HCT116 (cell line): ENCODE data around the gene SRPK3. TPM values are rescaled to one million over a fixed set of nuclear protein-coding genes. Genes with fewer than 3 reads are reported as not detected.
"Not testable (repeated sequence)": the region's sequence is repeated elsewhere in the genome, so short reads cannot be mapped to it uniquely, and the experiment has no call there.

Experiments
- ATAC-seq: fragments of 200-7000 bp; cut with Tn5 transposase; 2 replicates; pipeline ENCODE4 v1.9.1; 2020; ENCODE audit warnings: mild to moderate bottlenecking, moderate library complexity
- BruUV-seq: library from RNA; stranded (reverse); fragments of 400-500 nt; replicated peaks from 2 replicates; lab custom pipeline; 2021; lab: Mats Ljungman, UMichigan
- CTCF ChIA-PET: fragments of 300-600 bp; sonication (Branson Sonifier 250); formaldehyde crosslinking; loops from one replicate; lab custom pipeline; 2021; ENCODE audit warnings: antibody characterized with exemption; lab: Charles Lee
- POLR2A ChIA-PET: fragments of 300-600, 350-600 bp; sonication (Branson Sonifier 250); formaldehyde crosslinking; loops from one replicate; lab custom pipeline; 2021; ENCODE audit warnings: antibody characterized with exemption; lab: Charles Lee
- RAD21 ChIA-PET, 2 experiments: fragments of 300-600 bp; sonication (Branson Sonifier 250); formaldehyde crosslinking; loops; one replicate each; lab custom pipeline; 2023; ENCODE audit warnings: low total read pairs in 2 of 2; ENCODE audit not compliant: uncharacterized antibody in 2 of 2, unreplicated experiment in 2 of 2, low non-redundant PET in 1 of 2; lab: Charles Lee
- DNase-seq: peaks from one replicate; pipeline ENCODE4 v3.0.0-alpha.2; 2010; ENCODE audit warnings: low read depth, low spot score
- H2AFZ ChIP-seq: fragments of 200-600 bp; shearing (Covaris generic), sonication (generic); 2 replicates; pipeline ENCODE4 v1.6.1; 2017; ENCODE audit warnings: low read depth, mixed run types, mixed read lengths, antibody characterized with exemption, low read length; ENCODE audit not compliant: poor library complexity, severe bottlenecking
- H3K27ac ChIP-seq: 2 replicates; pipeline ENCODE4 v1.5.1; 2012; ENCODE audit warnings: low read depth, low read length
- H3K27me3 ChIP-seq: fragments of 200-600 bp; sonication (generic); 2 replicates; pipeline ENCODE4 v1.6.1; 2016; ENCODE audit warnings: mixed run types, low read length, mixed read lengths; ENCODE audit not compliant: insufficient read depth
- H3K36me3 ChIP-seq, 2 experiments: fragments of 200-500 bp in 1 of 2; fragments of 200-600 bp in 1 of 2; sonication (Bioruptor generic) in 1 of 2; sonication (generic) in 1 of 2; 2 replicates each; pipeline versions ENCODE4 v1.5.1 to v1.6.1; 2014 to 2016; ENCODE audit warnings: low read length in 2 of 2, inconsistent platforms in 1 of 2, mixed read lengths in 1 of 2, mixed run types in 1 of 2; ENCODE audit not compliant: insufficient read depth in 2 of 2, control insufficient read depth in 1 of 2
- H3K4me1 ChIP-seq, 2 experiments: fragments of 200-600 bp in 1 of 2; sonication (generic) in 1 of 2; 2 replicates each; pipeline versions ENCODE4 v1.5.1 to v1.6.1; 2012 to 2017; ENCODE audit warnings: low read length in 2 of 2, inconsistent platforms in 1 of 2, mild to moderate bottlenecking in 1 of 2, mixed read lengths in 1 of 2, mixed run types in 1 of 2, moderate library complexity in 1 of 2; ENCODE audit not compliant: insufficient read depth in 2 of 2, control insufficient read depth in 1 of 2
- H3K4me2 ChIP-seq: fragments of 200-600 bp; sonication (generic); 2 replicates; pipeline ENCODE4 v1.6.1; 2017; ENCODE audit warnings: mixed run types, low read length, mixed read lengths
- H3K4me3 ChIP-seq, 2 experiments: fragments of 200-600 bp in 1 of 2; sonication (generic) in 1 of 2; replicated peaks in 1 of 2; 2 replicates each; pipeline ENCODE4 v1.5.1; 2011 to 2016; ENCODE audit warnings: low read length in 2 of 2, control low read depth in 1 of 2, low read depth in 1 of 2, mild to moderate bottlenecking in 1 of 2, mixed read lengths in 1 of 2, mixed run types in 1 of 2
- H3K79me2 ChIP-seq: fragments of 200-600 bp; sonication (generic); 2 replicates; pipeline ENCODE4 v1.6.1; 2017; ENCODE audit warnings: mild to moderate bottlenecking, mixed run types, low read length, moderate library complexity, mixed read lengths; ENCODE audit not compliant: insufficient read depth
- H3K9ac ChIP-seq: fragments of 200-600 bp; sonication (generic); 2 replicates; pipeline ENCODE4 v1.6.1; 2016; ENCODE audit warnings: low read length, mixed read lengths
- H3K9me2 ChIP-seq: fragments of 200-600 bp; sonication (generic), shearing (Covaris generic); 2 replicates; pipeline ENCODE4 v1.6.1; 2017; ENCODE audit warnings: mixed run types, mild to moderate bottlenecking, moderate library complexity; ENCODE audit not compliant: insufficient read depth
- H3K9me3 ChIP-seq, 2 experiments: fragments of 200-500 bp in 1 of 2; fragments of 200-600 bp in 1 of 2; sonication (Bioruptor generic) in 1 of 2; sonication (generic) in 1 of 2; 2 replicates each; pipeline ENCODE4 v1.6.1; 2014 to 2017; ENCODE audit warnings: low read length in 2 of 2, mixed read lengths in 2 of 2, inconsistent platforms in 1 of 2, low read depth in 1 of 2, mild to moderate bottlenecking in 1 of 2, mixed run types in 1 of 2, moderate library complexity in 1 of 2; ENCODE audit not compliant: control insufficient read depth in 1 of 2, insufficient read depth in 1 of 2
- H4K20me1 ChIP-seq: fragments of 200-600 bp; sonication (generic), shearing (Covaris generic); 2 replicates; pipeline ENCODE4 v1.6.1; 2017; ENCODE audit warnings: mixed run types, mild to moderate bottlenecking, moderate library complexity; ENCODE audit not compliant: insufficient read depth
- ATF3 ChIP-seq: IDR thresholded peaks from 2 replicates; pipeline ENCODE4 v1.6.1; 2012
- FOSL1 ChIP-seq: IDR thresholded peaks from 2 replicates; pipeline ENCODE4 v1.6.1; 2012; ENCODE audit warnings: low read depth
- POLR2AphosphoS5 ChIP-seq: IDR thresholded peaks from 2 replicates; pipeline ENCODE4 v1.6.1; 2011; ENCODE audit warnings: mild to moderate bottlenecking, low read depth, low read length, moderate library complexity
- SIN3A ChIP-seq: IDR thresholded peaks from 2 replicates; pipeline ENCODE4 v1.6.1; 2012; ENCODE audit warnings: low read depth
- YY1 ChIP-seq: IDR thresholded peaks from 2 replicates; pipeline ENCODE4 v1.6.1; 2011; ENCODE audit warnings: low read length, low read depth, moderate library complexity, mild to moderate bottlenecking; ENCODE audit not compliant: insufficient replicate concordance; ENCODE audit errors: extremely low read depth
- ZFX ChIP-seq: fragments of 450-650 bp; IDR thresholded peaks from 2 replicates; pipeline ENCODE4 v1.6.1; 2017
- intact Hi-C: fragments of 100-400 bp; cut with micrococcal nuclease; formaldehyde crosslinking; loops from 2 replicates; pipeline ENCODE4 v1.10.0; 2022
- total RNA-seq: library from RNA; stranded (reverse); gene quantifications from one replicate; pipeline ENCODE4 v1.2.1, GENCODE V29; 2021; ENCODE audit not compliant: unreplicated experiment

The SRPK3 gene
- total RNA-seq, 1 experiment from 2014 or later, result not detected

GRCh38 chrX:153746359-153746758 lies 34.5 kb upstream of the SRPK3 start:
- ChIA-PET CTCF (no interaction called here), POLR2A (no interaction called here), RAD21 (no interaction called here)
- no peak overlapping the region for H3K27ac ChIP-seq
- no peak overlapping the region for H3K9ac ChIP-seq
- no peak overlapping the region for H2AFZ ChIP-seq
- no peaks in the 10 kb centered on the region for H3K27me3 ChIP-seq
- H4K20me1 ChIP-seq, result no peaks in the 10 kb centered on the region
- BruUV-seq, result no TSS peak
- ATAC-seq, result no peak
- no peak overlapping the region for H3K4me3 ChIP-seq
- H3K9me2 ChIP-seq, result no peaks in the 10 kb centered on the region
- H3K4me1 ChIP-seq, result no peaks in the 10 kb centered on the region
- no peaks in the 10 kb centered on the region for H3K9me3 ChIP-seq
- no peak overlapping the region for H3K4me2 ChIP-seq
- DNase-seq, result no peak
- H3K36me3 ChIP-seq, result no peaks in the 10 kb centered on the region
- intact Hi-C loops, result no loop called here
- H3K79me2 ChIP-seq, result no peaks in the 10 kb centered on the region
- TF ChIP-seq FOSL1, result no peak
- no peak for TF ChIP-seq YY1
- TF ChIP-seq ZFX, result no peak
- no peak for TF ChIP-seq POLR2AphosphoS5
- TF ChIP-seq ATF3, result no peak
- no peak for TF ChIP-seq SIN3A

- H3K36me3 ChIP-seq, H3K9ac ChIP-seq, POLR2A ChIA-PET, DNase-seq, H3K27me3 ChIP-seq, H4K20me1 ChIP-seq, ATAC-seq, CTCF ChIA-PET, H3K4me3 ChIP-seq, H3K4me1 ChIP-seq, H3K9me2 ChIP-seq, BruUV-seq, intact Hi-C loops, H3K27ac ChIP-seq, RAD21 ChIA-PET, H3K4me2 ChIP-seq, H3K9me3 ChIP-seq, H2AFZ ChIP-seq, H3K79me2 ChIP-seq: not testable (repeated sequence)
Measured at GRCh38 chrX:153746991-153747390, 33.9 kb upstream of the SRPK3 start.

GRCh38 chrX:153749017-153749416 lies 31.8 kb upstream of the SRPK3 start:
- RAD21 ChIA-PET, ATAC-seq, BruUV-seq: not testable (repeated sequence)

More at GRCh38 chrX:153749017-153749416, 31.8 kb upstream of the SRPK3 start:
- DNase-seq, H3K27ac ChIP-seq, H3K79me2 ChIP-seq, H3K27me3 ChIP-seq, intact Hi-C loops, H3K9ac ChIP-seq, CTCF ChIA-PET, POLR2A ChIA-PET, H2AFZ ChIP-seq, H3K9me2 ChIP-seq, H3K4me1 ChIP-seq, H3K4me3 ChIP-seq, H3K9me3 ChIP-seq, H3K36me3 ChIP-seq, H4K20me1 ChIP-seq, H3K4me2 ChIP-seq: not testable (repeated sequence)
